HepG2 (cell line): ENCODE results near the gene CYP2C19. TPM values are rescaled to one million over a fixed set of nuclear protein-coding genes. Genes with fewer than 3 reads are reported as not detected.
A peak's percentile ranks its signal among the peaks of the same experiment; 100 is the strongest.
"Not testable (repeated sequence)": the region's sequence is repeated elsewhere in the genome, so short reads cannot be mapped to it uniquely, and the experiment has no call there.

Experiments
- ATAC-seq: fragments of 200-7000 bp; cut with Tn5 transposase; 3 replicates; pipeline ENCODE4 v1.9.1; 2020; ENCODE audit warnings: mild to moderate bottlenecking, moderate library complexity
- BruUV-seq: library from RNA; stranded (reverse); fragments of 400-500 nt; replicated peaks from 2 replicates; lab custom pipeline; 2021; lab: Mats Ljungman, UMichigan
- CTCF ChIA-PET: fragments of 300-600 bp; formaldehyde crosslinking; extraction: SDS; loops from one replicate; lab custom pipeline; 2021; ENCODE audit warnings: low total read pairs, inconsistent platforms, low intra/inter-chr PET ratio; lab: Yijun Ruan, JAX
- POLR2A ChIA-PET: fragments of 350-600 bp; sonication (Branson Sonifier 250); formaldehyde crosslinking; loops from one replicate; lab custom pipeline; 2020; ENCODE audit warnings: antibody characterized with exemption, inconsistent platforms; lab: Yijun Ruan, JAX
- DNase-seq: peaks from one replicate; pipeline ENCODE4 v3.0.0-alpha.2; 2015; ENCODE audit warnings: low spot score
- FAIRE-seq: peaks from 3 replicates; lab custom pipeline; 2011; peaks lifted over from hg19 to GRCh38; lab: Jason Lieb, UNC
- H2AFZ ChIP-seq: one replicate; pipeline ENCODE4 v1.6.1; 2011; ENCODE audit warnings: low read length, inconsistent platforms
- H3K27ac ChIP-seq: fragments of 300-600 bp; 3 replicates; pipeline ENCODE4 v1.8.0; 2011; ENCODE audit warnings: mixed run types, mild to moderate bottlenecking, mixed read lengths, low read length, inconsistent platforms; ENCODE audit not compliant: insufficient read depth; ENCODE audit errors: extremely low read length
- H3K27me3 ChIP-seq, 2 experiments: fragments of 200-600 bp in 1 of 2; 2 replicates in 1 of 2; 3 replicates in 1 of 2; pipeline versions ENCODE4 v1.6.0 to v1.8.0; 2011; ENCODE audit warnings: low read length in 2 of 2, mild to moderate bottlenecking in 2 of 2, moderate library complexity in 2 of 2, inconsistent platforms in 1 of 2; ENCODE audit not compliant: insufficient read depth in 2 of 2, control insufficient read depth in 1 of 2
- H3K36me3 ChIP-seq, 2 experiments: fragments of 200-600 bp in 1 of 2; replicated peaks in 1 of 2; 2 replicates in 1 of 2; 3 replicates in 1 of 2; pipeline versions ENCODE4 v1.5.1 to v1.8.0; 2011; ENCODE audit warnings: low read length in 2 of 2, inconsistent platforms in 1 of 2; ENCODE audit not compliant: insufficient read depth in 2 of 2, control insufficient read depth in 1 of 2
- H3K4me1 ChIP-seq: 2 replicates; pipeline ENCODE4 v1.5.1; 2012; ENCODE audit warnings: low read length, inconsistent platforms; ENCODE audit not compliant: insufficient read depth
- H3K4me2 ChIP-seq: 2 replicates; pipeline ENCODE4 v1.6.0; 2011; ENCODE audit warnings: low read depth, low read length, inconsistent platforms
- H3K4me3 ChIP-seq, 3 experiments: fragments of 200-600 bp in 1 of 3; sonication (generic), shearing (Covaris generic) in 1 of 3; replicated peaks in 1 of 3; 2 replicates each; pipeline ENCODE4 v1.5.1; 2011 to 2016; ENCODE audit warnings: low read length in 3 of 3, inconsistent platforms in 2 of 3, low read depth in 2 of 3, mild to moderate bottlenecking in 2 of 3, control low read depth in 1 of 3, mixed read lengths in 1 of 3; ENCODE audit not compliant: insufficient read depth in 1 of 3
- H3K79me2 ChIP-seq: one replicate; pipeline ENCODE4 v1.6.1; 2011; ENCODE audit warnings: low read length, inconsistent platforms; ENCODE audit not compliant: insufficient read depth
- H3K9ac ChIP-seq: 2 replicates; pipeline ENCODE4 v1.6.0; 2011; ENCODE audit warnings: mild to moderate bottlenecking, low read depth, low read length, inconsistent platforms; ENCODE audit not compliant: insufficient read depth
- H3K9me3 ChIP-seq: 2 replicates; pipeline ENCODE4 v1.5.1; 2012; ENCODE audit warnings: mild to moderate bottlenecking, low read length
- H4K20me1 ChIP-seq: 2 replicates; pipeline ENCODE4 v1.6.0; 2011; ENCODE audit warnings: inconsistent platforms, mild to moderate bottlenecking, low read length, moderate library complexity; ENCODE audit not compliant: insufficient read depth
- ARID5B ChIP-seq: IDR thresholded peaks from 2 replicates; pipeline ENCODE4 v1.4.0; 2020; ENCODE audit warnings: mild to moderate bottlenecking, missing genetic modification reagents
- FOXA1 ChIP-seq, 2 experiments: fragments of 450-650 bp in 1 of 2; sonication (generic) in 1 of 2; formaldehyde crosslinking in 1 of 2; IDR thresholded peaks; 2 replicates each; pipeline versions ENCODE4 v1.4.0 to v1.6.1; 2016 to 2020; ENCODE audit warnings: missing genetic modification reagents in 1 of 2
- FOXA3 ChIP-seq: IDR thresholded peaks from 2 replicates; pipeline ENCODE4 v1.6.1; 2016; ENCODE audit warnings: missing genetic modification reagents, missing compliant biosample characterization
- FOXK1 ChIP-seq: sonication (generic); formaldehyde crosslinking; IDR thresholded peaks from 2 replicates; pipeline ENCODE4 v1.4.0; 2020; ENCODE audit warnings: low read depth, missing genetic modification reagents, borderline replicate concordance
- HNF4A ChIP-seq: sonication (generic); formaldehyde crosslinking; IDR thresholded peaks from 2 replicates; pipeline ENCODE4 v1.4.0; 2020; ENCODE audit warnings: missing genetic modification reagents
- HOXA3 ChIP-seq: sonication (generic); formaldehyde crosslinking; IDR thresholded peaks from 2 replicates; pipeline ENCODE4 v1.5.0; 2020; ENCODE audit warnings: missing genetic modification reagents
- MAZ ChIP-seq, 2 experiments: sonication (generic) in 1 of 2; formaldehyde crosslinking in 1 of 2; IDR thresholded peaks; 2 replicates each; pipeline versions ENCODE4 v1.5.0 to v1.6.1; 2012 to 2020; ENCODE audit warnings: low read depth in 2 of 2, mild to moderate bottlenecking in 2 of 2, borderline replicate concordance in 1 of 2, improper control_type of control experiment in 1 of 2, low read length in 1 of 2, missing genetic modification reagents in 1 of 2, moderate library complexity in 1 of 2
- SP5 ChIP-seq: IDR thresholded peaks from 2 replicates; pipeline ENCODE4 v1.6.1; 2016; ENCODE audit warnings: low read depth, borderline replicate concordance
- ZMYM4 ChIP-seq: sonication (generic); formaldehyde crosslinking; IDR thresholded peaks from 2 replicates; pipeline ENCODE4 v1.8.1; 2023; ENCODE audit warnings: mild to moderate bottlenecking, missing genetic modification reagents
- ZNF280B ChIP-seq: sonication (generic); formaldehyde crosslinking; IDR thresholded peaks from 2 replicates; pipeline ENCODE4 v1.5.0; 2020; ENCODE audit warnings: missing genetic modification reagents, mild to moderate bottlenecking, borderline replicate concordance
- ZNF281 ChIP-seq: sonication (generic); formaldehyde crosslinking; IDR thresholded peaks from 2 replicates; pipeline ENCODE4 v1.4.0; 2020; ENCODE audit warnings: missing genetic modification reagents, borderline replicate concordance
- ZNF292 ChIP-seq: sonication (generic); formaldehyde crosslinking; IDR thresholded peaks from 2 replicates; pipeline ENCODE4 v1.8.1; 2022; ENCODE audit warnings: mild to moderate bottlenecking, low read depth, missing genetic modification reagents, borderline replicate concordance
- ZNF558 ChIP-seq: sonication (generic); formaldehyde crosslinking; IDR thresholded peaks from 2 replicates; pipeline ENCODE4 v1.9.0; 2022; ENCODE audit warnings: mild to moderate bottlenecking, missing genetic modification reagents, borderline replicate concordance
- WGBS: methylation state at CpG from one replicate; pipeline ENCODE4 v1.1.6; 2017; ENCODE audit warnings: low lambda C conversion rate; 5-methylcytosine and 5-hydroxymethylcytosine counted together
- in situ Hi-C: cut with HindIII; loops from 2 replicates; pipeline ENCODE4 v1.10.0; 2017; ENCODE audit warnings: low pct_unique_long_range_greater_than_20kb; ENCODE audit not compliant: extremely low pct_ligation_motif_present
- intact Hi-C: fragments of 100-400 bp; cut with micrococcal nuclease; formaldehyde crosslinking; loops from one replicate; pipeline ENCODE4 v1.10.0; 2022; ENCODE audit not compliant: unreplicated experiment
- polyA plus RNA-seq, 8 experiments: library from polyadenylated mRNA; depleted of rRNA in 3 of 8; stranded (reverse) in 7 of 8; unstranded in 1 of 8; fragments of >200 nt; fragmentation: Illumina TruSeq in 4 of 8; extraction: Trizol in 4 of 8; gene quantifications; 2 replicates each; pipeline versions ENCODE4 v1.2.1 to v1.2.3, GENCODE V29; 2011 to 2016; ENCODE audit warnings: low read depth in 4 of 8, missing spikeins in 1 of 8, mixed read lengths in 1 of 8; ENCODE audit not compliant: insufficient read depth in 1 of 8
- total RNA-seq, 5 experiments: library from RNA; depleted of rRNA; stranded (reverse); fragments of >200 nt; fragmentation: Illumina TruSeq; extraction: Trizol; gene quantifications; 2 replicates each; pipeline ENCODE4 v1.2.3, GENCODE V29; 2016; ENCODE audit warnings: low read depth in 1 of 5

CYP2C19 gene
- total and polyA plus RNA-seq, 2 of the 13 experiments (the other 11 are each of a cell fraction or from before 2014, with no cell fraction given), result not detected

GRCh38 chr10:94898414-94898813 is 135.9 kb downstream of the CYP2C19 start:
- POLR2A ChIA-PET; CTCF ChIA-PET; TF ChIP-seq FOXA1 (IDR thresholded peaks at IDR 0.05); MAZ (IDR thresholded peaks at IDR 0.05; ENCODE audit: borderline replicate concordance, low read depth, low read length): not testable (repeated sequence)
- TF ChIP-seq SP5 (CRISPR knock-in tag) (peak; percentile 59), FOXA1 (CRISPR knock-in tag; IDR thresholded peaks at IDR 0.05) (peak; percentile 86), ZNF280B (CRISPR knock-in tag) (peak; percentile 46; the same call in 1 of the 2 replicates), HNF4A (peak; percentile 24; the same call in 1 of the 2 replicates), FOXK1 (0 out of 2 replicates have a peak, but pooled peaks have one; percentile 21), MAZ (CRISPR knock-in tag; IDR thresholded peaks at IDR 0.05; ENCODE audit: low read depth) (0 out of 2 replicates have a peak, but pooled peaks have one; percentile 36), HOXA3 (0 out of 2 replicates have a peak, but pooled peaks have one; percentile 22), ZMYM4 (peak; percentile 43; the same call in 1 of the 2 replicates), FOXA3 (peak; percentile 79), ARID5B (peak; percentile 69; the same call in 1 of the 2 replicates), ZNF558 (CRISPR knock-in tag) (0 out of 2 replicates have a peak, but pooled peaks have one; percentile 42), ZNF281 (peak; percentile 95), ZNF292 (peak; percentile 85; the same call in 1 of the 2 replicates)

More at GRCh38 chr10:94898414-94898813, 135.9 kb downstream of the CYP2C19 start:
- peak; percentile 3 for DNase-seq
- H3K4me3 ChIP-seq, in situ Hi-C loops, H3K36me3 ChIP-seq, H3K27ac ChIP-seq, H2AFZ ChIP-seq, H3K9ac ChIP-seq, ATAC-seq, intact Hi-C loops, H4K20me1 ChIP-seq, FAIRE-seq, H3K9me3 ChIP-seq, H3K27me3 ChIP-seq, BruUV-seq, H3K79me2 ChIP-seq: not testable (repeated sequence)
- Histone ChIP-seq H3K4me1 (peaks cover 20% of the 10 kb centered on the region), H3K4me2 (peak overlapping the region; percentile 53)
- 15% methylated on average over 5 of the region's 7 CpGs for WGBS
